Activated CD4-positive, alpha-beta memory T cell treated with anti-CD3 and anti-CD28 coated beads, Interleukin-2, amount 10 ng/mL, durations not matched to agents 7 days and 5 days (primary cell): ENCODE results near the gene GABRA4. TPM values are rescaled to one million over a fixed set of nuclear protein-coding genes. Genes with fewer than 3 reads are reported as not detected.

ENCODE experiments used
- CTCF ChIA-PET: fragments of 350-600 bp; sonication (Branson Sonifier 250); formaldehyde crosslinking; loops from one replicate; lab custom pipeline; 2021; ENCODE audit warnings: antibody characterized with exemption, inconsistent platforms; lab: Charles Lee
- POLR2A ChIA-PET: fragments of 350-600 bp; sonication (Branson Sonifier 250); formaldehyde crosslinking; loops from one replicate; lab custom pipeline; 2021; ENCODE audit warnings: antibody characterized with exemption; lab: Charles Lee
- DNase-seq: peaks from one replicate; pipeline ENCODE4 v3.0.0-alpha.2; 2020
- H3K27ac Mint-ChIP-seq: one replicate; pipeline ENCODE4 v1.8.0; 2021; ENCODE audit warnings: mild to moderate bottlenecking, mixed read lengths
- H3K27me3 Mint-ChIP-seq: one replicate; pipeline ENCODE4 v1.8.0; 2021; ENCODE audit warnings: mixed read lengths
- H3K36me3 Mint-ChIP-seq: one replicate; pipeline ENCODE4 v1.8.0; 2021; ENCODE audit warnings: low read depth, mixed read lengths
- H3K4me1 Mint-ChIP-seq: one replicate; pipeline ENCODE4 v1.8.0; 2021; ENCODE audit warnings: mixed read lengths
- H3K4me3 Mint-ChIP-seq: one replicate; pipeline ENCODE4 v1.8.0; 2021; ENCODE audit warnings: mild to moderate bottlenecking, mixed read lengths
- H3K9me3 Mint-ChIP-seq: one replicate; pipeline ENCODE4 v1.8.0; 2021; ENCODE audit warnings: mixed read lengths
- total RNA-seq, 2 experiments: library from RNA; stranded (reverse); gene quantifications; one replicate each; pipeline ENCODE4 v1.2.3, GENCODE V29; 2021

The GABRA4 gene
- total RNA-seq, 2 experiments from 2014 or later = not detected

DNA sequence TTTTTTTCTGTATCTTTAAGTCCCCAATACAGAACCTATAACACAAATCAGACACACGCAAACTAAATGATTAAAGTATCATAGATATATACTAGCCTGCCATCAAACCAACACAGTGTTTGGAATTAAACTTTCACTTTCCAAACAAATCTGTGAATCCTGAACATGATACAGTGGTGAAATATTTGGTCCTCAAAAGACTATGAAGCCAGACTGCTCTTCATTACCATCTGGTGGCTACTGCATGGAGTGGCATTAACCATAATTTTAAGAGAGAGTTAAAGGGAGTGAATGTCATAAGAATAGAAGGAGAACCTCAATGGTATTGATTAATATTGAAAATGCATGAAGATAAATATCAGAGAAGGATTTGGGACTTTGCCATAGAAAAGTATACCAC lies 9.2 kb upstream of the GABRA4 start:
- Mint-ChIP-seq H3K27ac (no peak overlapping the region), H3K4me1 (no peaks in the 10 kb centered on the region), H3K27me3 (peaks cover 5% of the 10 kb centered on the region), H3K9me3 (no peaks in the 10 kb centered on the region), H3K36me3 (no peaks in the 10 kb centered on the region), H3K4me3 (no peak overlapping the region)
- no peak for DNase-seq
- CTCF ChIA-PET = no interaction called here
- POLR2A ChIA-PET = no interaction called here

DNA sequence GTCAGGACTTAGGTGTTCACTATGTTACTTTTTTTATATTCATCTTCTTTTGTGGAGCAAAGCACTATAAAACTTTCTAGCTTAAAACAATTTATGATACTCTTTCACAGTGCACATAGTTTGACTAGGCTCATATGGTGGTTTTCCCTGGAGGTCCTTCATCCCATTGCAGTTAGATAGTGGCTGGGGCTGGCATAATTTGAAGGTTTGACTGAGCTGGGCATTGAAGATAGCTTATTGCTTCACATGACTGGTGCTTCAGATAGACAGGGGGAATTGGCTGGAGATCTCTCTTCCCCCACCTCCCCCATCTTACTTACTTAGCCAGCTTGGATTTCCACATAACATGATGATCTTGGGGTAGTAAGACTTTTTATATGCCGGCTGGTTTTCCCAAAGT lies 7.0 kb upstream of the GABRA4 start:
- H3K27ac Mint-ChIP-seq = no peak overlapping the region

DNA sequence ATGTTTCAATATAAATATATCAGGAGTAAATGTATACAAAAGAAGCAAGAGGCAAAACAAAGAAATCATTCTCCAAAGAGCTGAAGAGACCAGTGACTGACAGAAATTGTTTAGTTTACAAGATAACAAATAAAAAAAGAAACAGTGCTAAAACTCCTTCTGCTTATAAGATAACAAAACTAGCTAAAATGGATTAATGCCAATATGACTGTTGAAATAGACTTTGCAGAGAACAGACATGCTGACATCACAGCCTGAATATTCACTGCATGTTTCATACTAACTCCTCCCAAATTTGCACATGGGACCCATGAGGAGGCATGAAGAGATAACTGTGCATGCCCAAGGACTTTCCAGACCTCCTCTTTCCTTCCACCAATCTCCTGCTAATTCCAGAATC lies 6.2 kb upstream of the GABRA4 start:
- Mint-ChIP-seq H3K36me3 (no peaks in the 10 kb centered on the region), H3K27ac (no peak overlapping the region), H3K4me1 (no peaks in the 10 kb centered on the region), H3K27me3 (peaks cover 15% of the 10 kb centered on the region), H3K4me3 (no peak overlapping the region), H3K9me3 (no peaks in the 10 kb centered on the region)
- POLR2A ChIA-PET = no interaction called here
- CTCF ChIA-PET = interaction anchor here (1.1 to 1.3 kb wide), 2 partner anchors 8 to 11 kb away, joined by 3 read pairs; no protein-coding TSS in a partner anchor
- no peak for DNase-seq

More for the DNA sequence above, 7.0 kb upstream of the GABRA4 start:
- ChIA-PET CTCF (interaction anchor here (1.1 to 1.4 kb wide), 3 partner anchors 9 to 33 kb away, joined by 3 read pairs; no protein-coding TSS in a partner anchor), POLR2A (no interaction called here)
- DNase-seq = no peak
- H3K27me3 Mint-ChIP-seq = peaks cover 8% of the 10 kb centered on the region
- no peaks in the 10 kb centered on the region for H3K4me1 Mint-ChIP-seq
- H3K9me3 Mint-ChIP-seq = no peaks in the 10 kb centered on the region
- no peak overlapping the region for H3K4me3 Mint-ChIP-seq
- no peaks in the 10 kb centered on the region for H3K36me3 Mint-ChIP-seq

DNA sequence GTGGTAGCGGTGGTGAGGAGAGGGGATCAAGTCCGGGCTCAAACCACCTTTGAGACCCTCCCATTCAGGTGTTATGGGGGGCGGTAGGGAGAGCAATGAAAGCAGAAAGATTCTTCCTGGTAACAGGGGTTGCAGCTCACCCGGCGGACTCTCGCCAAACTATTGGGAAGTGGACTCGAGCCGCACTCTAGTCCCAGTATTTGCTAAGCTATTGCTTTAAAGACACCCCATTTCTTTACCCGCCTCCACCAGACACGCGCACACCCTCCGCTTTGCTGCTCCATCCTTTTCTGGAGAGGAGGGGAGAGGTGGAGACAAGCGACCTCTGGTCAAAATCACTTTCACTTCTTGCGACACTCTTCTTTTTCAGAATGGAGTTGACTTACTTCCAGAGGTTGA lies 625 bp upstream of the GABRA4 start:
- H3K27me3 Mint-ChIP-seq = peaks cover 46% of the 10 kb centered on the region

DNA sequence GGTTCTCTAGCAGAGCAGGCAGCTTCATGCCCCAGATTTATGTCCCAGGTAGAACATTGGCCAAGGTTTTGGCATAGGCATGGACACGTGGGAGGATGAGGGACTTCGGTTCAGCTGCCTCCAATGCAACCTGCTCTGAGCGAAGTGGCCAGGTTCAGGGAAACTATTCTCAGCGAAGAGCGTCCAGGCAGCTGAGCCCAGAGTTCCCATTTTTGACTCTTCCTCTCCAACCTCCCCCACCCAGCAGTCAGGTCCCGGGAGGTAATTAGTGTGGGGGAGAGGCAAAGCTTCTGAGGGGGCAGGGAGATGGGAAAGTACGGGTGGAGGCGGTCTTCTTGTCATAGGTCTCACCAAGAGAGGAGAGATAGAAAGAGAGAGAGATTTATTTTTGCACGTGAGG lies 1.0 kb downstream of the GABRA4 start:
- no peak overlapping the region for H3K4me3 Mint-ChIP-seq
- POLR2A ChIA-PET = no interaction called here
- peaks cover 40% of the 10 kb centered on the region for H3K27me3 Mint-ChIP-seq
- H3K36me3 Mint-ChIP-seq = no peaks in the 10 kb centered on the region
- peaks cover 11% of the 10 kb centered on the region for H3K4me1 Mint-ChIP-seq
- H3K27ac Mint-ChIP-seq = no peak overlapping the region
- no peak for DNase-seq
- CTCF ChIA-PET = interaction anchor here (1.0 kb wide), 1 partner anchor 8 kb away, joined by 3 read pairs; no protein-coding TSS in a partner anchor
- no peaks in the 10 kb centered on the region for H3K9me3 Mint-ChIP-seq

More for the DNA sequence above, 625 bp upstream of the GABRA4 start:
- DNase-seq = no peak
- Mint-ChIP-seq H3K27ac (no peak overlapping the region), H3K4me3 (peak overlapping the region; percentile 27), H3K4me1 (peaks cover 11% of the 10 kb centered on the region), H3K9me3 (no peaks in the 10 kb centered on the region), H3K36me3 (no peaks in the 10 kb centered on the region)
- ChIA-PET CTCF (no interaction called here), POLR2A (interaction anchor here (0.9 kb wide), 1 partner anchor 17 kb away, joined by 3 read pairs; no protein-coding TSS in a partner anchor)

DNA sequence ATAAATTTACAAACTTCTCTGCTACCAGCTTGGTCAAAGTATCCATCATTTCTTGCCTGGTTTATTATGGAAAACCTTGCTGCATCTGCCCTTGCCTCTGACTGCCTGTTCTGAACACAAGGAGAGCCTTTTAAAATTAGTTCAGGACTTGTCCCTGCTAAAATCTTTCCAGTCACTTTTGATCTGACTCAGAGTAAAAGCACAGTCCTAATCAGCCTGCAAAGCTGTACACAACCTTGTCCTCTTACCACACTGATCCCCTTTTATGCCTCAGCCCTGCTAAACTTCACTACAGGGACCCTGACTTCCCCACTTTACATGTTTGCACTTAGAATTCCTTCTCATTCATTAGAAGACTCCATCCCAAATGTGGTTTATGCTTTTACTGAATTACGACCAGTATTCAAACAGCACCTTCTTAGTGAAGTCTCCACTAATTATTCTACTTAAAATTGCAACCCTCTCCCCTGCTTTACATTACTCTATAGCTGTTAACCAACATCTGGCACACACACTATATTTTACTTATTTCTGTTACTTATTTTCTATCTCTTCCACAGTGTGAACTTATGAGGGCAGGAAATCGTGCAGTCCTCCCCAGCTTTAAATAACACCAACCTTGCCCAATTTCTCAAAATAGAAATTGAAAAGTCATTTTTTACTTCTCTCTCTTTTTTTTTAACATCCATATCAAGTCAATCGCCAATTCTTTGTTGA lies 6.3 kb downstream of the GABRA4 start:
- Mint-ChIP-seq H3K27me3 (peaks cover 11% of the 10 kb centered on the region), H3K9me3 (no peaks in the 10 kb centered on the region), H3K36me3 (no peaks in the 10 kb centered on the region), H3K4me1 (no peaks in the 10 kb centered on the region), H3K27ac (no peak overlapping the region), H3K4me3 (no peak overlapping the region)
- CTCF ChIA-PET = no interaction called here
- POLR2A ChIA-PET = no interaction called here
- no peak for DNase-seq

DNA sequence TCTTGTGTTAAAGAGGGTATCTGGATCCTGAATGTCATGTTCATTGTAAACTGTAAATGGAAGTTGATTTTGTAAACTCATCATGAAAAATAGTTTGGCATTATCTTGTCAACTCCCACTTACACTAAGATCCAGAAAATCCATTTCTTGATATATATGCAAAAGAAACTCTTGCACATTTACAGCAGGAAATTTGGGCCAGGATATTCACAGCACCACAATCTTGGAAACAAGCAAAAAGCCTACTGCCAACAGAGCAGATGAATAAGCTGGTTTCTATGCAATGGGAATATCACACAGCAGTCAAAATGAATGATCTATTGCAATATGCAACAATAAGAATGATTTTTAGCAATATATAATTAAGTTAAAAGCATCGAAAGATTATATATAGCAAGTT lies 8.6 kb downstream of the GABRA4 start:
- Mint-ChIP-seq H3K9me3 (no peaks in the 10 kb centered on the region), H3K36me3 (no peaks in the 10 kb centered on the region)

DNA sequence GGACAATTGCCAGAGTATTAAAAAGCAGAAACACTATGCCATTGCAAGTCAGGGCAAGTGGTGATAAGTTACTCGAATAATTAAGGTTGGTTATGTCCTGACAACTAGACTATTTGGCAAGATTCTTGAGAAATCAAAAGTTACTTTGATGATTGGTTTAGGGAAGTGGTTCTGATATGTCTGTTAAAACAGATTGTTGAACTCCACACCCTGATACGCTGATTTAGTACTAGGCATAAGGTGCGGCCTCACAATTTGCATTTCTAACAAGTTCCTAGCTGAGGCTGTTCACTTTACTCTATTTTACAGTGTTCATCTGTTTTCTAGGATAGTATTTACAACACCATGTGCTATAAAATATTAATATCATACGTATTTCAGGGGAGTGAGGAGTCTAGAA lies 12.5 kb downstream of the GABRA4 start:
- POLR2A ChIA-PET = no interaction called here
- H3K36me3 Mint-ChIP-seq = no peaks in the 10 kb centered on the region
- H3K27ac Mint-ChIP-seq = no peak overlapping the region
- DNase-seq = no peak
- H3K9me3 Mint-ChIP-seq = no peaks in the 10 kb centered on the region
- CTCF ChIA-PET = no interaction called here
- H3K27me3 Mint-ChIP-seq = no peaks in the 10 kb centered on the region
- no peak overlapping the region for H3K4me3 Mint-ChIP-seq
- no peaks in the 10 kb centered on the region for H3K4me1 Mint-ChIP-seq

More for the DNA sequence above, 8.6 kb downstream of the GABRA4 start:
- Mint-ChIP-seq H3K4me1 (no peaks in the 10 kb centered on the region), H3K27me3 (no peaks in the 10 kb centered on the region), H3K4me3 (no peak overlapping the region), H3K27ac (no peak overlapping the region)
- ChIA-PET POLR2A (no interaction called here), CTCF (no interaction called here)
- DNase-seq = no peak

DNA sequence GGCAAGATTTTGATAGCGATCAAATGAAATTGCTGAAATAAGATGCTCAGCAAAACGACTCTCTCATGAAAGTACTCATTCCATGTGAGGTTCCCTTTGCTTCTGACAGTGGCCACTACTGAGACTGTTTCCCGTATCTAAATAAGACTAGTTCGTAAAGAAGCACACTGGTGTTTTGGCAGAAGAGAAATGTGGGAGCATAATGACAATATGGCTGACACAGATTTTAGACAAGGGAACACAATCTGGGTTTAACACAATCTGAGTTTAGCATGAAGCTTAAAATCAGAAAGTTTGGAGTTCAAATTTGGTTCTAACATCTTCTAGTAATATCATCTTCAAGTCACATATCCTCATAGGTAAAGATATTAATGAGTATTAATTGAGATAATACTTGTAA lies 13.7 kb downstream of the GABRA4 start:
- H3K9me3 Mint-ChIP-seq = no peaks in the 10 kb centered on the region
- H3K27ac Mint-ChIP-seq = no peak overlapping the region
- POLR2A ChIA-PET = no interaction called here

DNA sequence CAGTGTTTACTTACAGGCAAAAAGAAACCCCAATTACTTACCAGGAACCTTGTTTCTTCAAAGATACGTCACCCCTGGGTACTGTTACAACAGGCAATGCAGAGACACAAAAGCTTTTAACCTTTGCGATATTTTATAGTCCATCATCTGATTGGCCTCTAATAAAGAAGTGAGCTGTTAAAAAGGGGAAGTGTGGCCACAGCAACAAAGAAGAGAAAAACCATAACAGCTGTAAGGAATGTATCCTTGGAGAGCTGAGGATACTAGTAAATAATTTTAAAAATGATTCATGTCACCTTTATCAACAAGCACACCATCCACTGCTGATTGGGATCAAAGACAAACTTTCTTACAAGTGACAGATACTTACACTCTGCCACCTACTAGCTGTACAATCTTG lies 14.1 kb downstream of the GABRA4 start:
- no peak overlapping the region for H3K27ac Mint-ChIP-seq
- no peaks in the 10 kb centered on the region for H3K9me3 Mint-ChIP-seq
- ChIA-PET CTCF (no interaction called here), POLR2A (no interaction called here)
- no peak for DNase-seq
- no peaks in the 10 kb centered on the region for H3K4me1 Mint-ChIP-seq
- peaks cover 2% of the 10 kb centered on the region for H3K27me3 Mint-ChIP-seq
- H3K36me3 Mint-ChIP-seq = no peaks in the 10 kb centered on the region
- H3K4me3 Mint-ChIP-seq = no peak overlapping the region

More for the DNA sequence above, 13.7 kb downstream of the GABRA4 start:
- DNase-seq = no peak
- H3K4me3 Mint-ChIP-seq = no peak overlapping the region
- CTCF ChIA-PET = no interaction called here
- H3K36me3 Mint-ChIP-seq = no peaks in the 10 kb centered on the region
- H3K27me3 Mint-ChIP-seq = peaks cover 2% of the 10 kb centered on the region
- H3K4me1 Mint-ChIP-seq = no peaks in the 10 kb centered on the region

DNA sequence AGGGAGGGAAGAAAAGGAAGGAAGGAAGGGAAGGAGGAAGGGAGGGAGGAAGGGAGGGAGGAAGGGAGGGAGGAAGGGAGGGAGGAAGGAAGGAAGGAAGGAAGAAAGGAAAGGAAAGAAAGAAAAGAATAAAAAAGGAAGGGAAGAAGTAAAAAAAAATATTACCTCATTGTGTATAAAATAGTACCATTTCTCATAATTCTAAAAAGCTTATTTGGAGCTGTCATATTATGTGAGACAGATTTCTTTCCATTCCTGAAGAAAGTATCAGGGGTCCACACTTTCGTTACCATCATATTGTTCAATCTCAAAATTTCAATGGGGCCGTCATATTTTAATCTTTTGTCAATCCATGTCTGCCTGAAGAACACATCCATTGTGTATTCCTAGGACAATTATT lies 16.1 kb downstream of the GABRA4 start:
- Mint-ChIP-seq H3K27ac (no peak overlapping the region), H3K36me3 (no peaks in the 10 kb centered on the region), H3K4me1 (no peaks in the 10 kb centered on the region), H3K9me3 (no peaks in the 10 kb centered on the region), H3K4me3 (no peak overlapping the region), H3K27me3 (peaks cover 6% of the 10 kb centered on the region)
- POLR2A ChIA-PET = no interaction called here
- DNase-seq = no peak
- CTCF ChIA-PET = no interaction called here

DNA sequence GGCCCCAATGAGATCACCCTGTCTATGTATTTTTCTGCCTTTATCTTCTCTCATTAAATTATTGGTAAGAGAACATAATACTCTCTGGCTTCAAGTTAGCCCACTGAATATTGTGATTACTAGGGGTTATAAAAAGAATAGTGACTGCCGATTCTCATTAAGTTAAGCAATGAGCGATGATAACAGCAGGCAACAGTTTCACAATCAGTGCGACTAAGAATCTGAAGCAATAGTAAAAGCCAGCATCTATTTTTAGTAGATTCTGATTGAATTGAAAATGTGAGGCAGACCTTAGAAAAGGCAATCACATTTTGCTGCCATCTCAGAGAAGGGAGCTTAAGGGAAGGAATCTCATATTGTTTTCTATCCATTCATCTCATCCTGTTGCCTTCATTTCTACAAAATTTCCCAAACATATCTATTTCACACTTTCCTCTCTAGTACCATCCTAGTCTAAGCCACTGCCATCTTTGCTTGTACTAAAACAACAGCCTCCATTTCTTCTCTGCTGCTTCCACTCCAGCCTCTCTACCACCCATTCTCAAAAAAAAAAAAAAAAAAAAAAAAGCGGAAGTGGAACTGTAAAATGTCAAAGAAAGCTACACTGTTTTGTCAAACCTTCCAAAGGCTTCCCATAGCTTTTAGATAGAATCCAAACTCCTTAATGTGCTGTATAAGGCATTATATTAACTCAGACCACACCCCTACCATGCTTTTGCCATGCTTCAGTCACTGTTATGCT lies 17.4 kb downstream of the GABRA4 start:
- ChIA-PET CTCF (no interaction called here), POLR2A (no interaction called here)
- Mint-ChIP-seq H3K27ac (no peak overlapping the region), H3K4me1 (no peaks in the 10 kb centered on the region), H3K4me3 (no peak overlapping the region), H3K27me3 (peaks cover 6% of the 10 kb centered on the region), H3K36me3 (no peaks in the 10 kb centered on the region), H3K9me3 (no peaks in the 10 kb centered on the region)
- no peak for DNase-seq

DNA sequence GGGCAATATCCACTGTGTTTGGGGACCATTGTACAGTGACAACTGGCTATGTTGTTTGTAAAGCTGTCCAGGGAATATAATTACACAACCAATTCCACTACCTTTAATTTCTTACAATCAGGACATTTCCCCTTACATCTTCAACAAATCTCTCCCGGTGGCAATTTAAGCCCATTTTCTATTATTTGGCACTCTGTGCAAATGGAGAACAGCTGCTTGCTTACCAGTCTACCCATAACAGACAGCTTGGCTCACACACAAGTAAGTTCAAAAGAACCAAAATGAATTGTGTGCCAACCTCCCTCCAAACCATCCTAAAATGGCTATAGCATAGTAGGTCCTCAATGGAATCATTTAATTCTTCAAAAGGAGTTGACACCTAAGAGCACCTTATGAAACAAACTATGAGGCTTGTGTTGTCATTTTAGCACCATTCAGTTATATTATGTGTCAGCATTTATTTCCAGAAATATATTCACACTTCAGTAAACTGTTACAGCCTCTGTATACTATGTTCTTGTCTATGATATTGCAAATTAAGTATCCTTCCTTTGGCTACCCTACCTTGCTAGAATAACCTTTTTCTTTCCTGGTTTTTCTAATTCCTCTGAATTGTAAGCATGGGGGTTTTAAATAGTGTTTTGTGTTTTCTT lies 18.4 kb downstream of the GABRA4 start:
- no peak overlapping the region for H3K4me3 Mint-ChIP-seq
- POLR2A ChIA-PET = no interaction called here
- no peaks in the 10 kb centered on the region for H3K4me1 Mint-ChIP-seq
- DNase-seq = no peak
- no peaks in the 10 kb centered on the region for H3K9me3 Mint-ChIP-seq
- peaks cover 6% of the 10 kb centered on the region for H3K27me3 Mint-ChIP-seq
- CTCF ChIA-PET = interaction anchor here (0.6 kb wide), 1 partner anchor 91 kb away, joined by 3 read pairs; no protein-coding TSS in a partner anchor
- H3K36me3 Mint-ChIP-seq = no peaks in the 10 kb centered on the region
- H3K27ac Mint-ChIP-seq = no peak overlapping the region
